GM19240 (cell line): ENCODE data around the gene ANXA6.
"Not testable (repeated sequence)": the region's sequence is repeated elsewhere in the genome, so short reads cannot be mapped to it uniquely, and the experiment has no call there.

ENCODE experiments used
- DNase-seq: peaks from one replicate; pipeline ENCODE4 v3.0.0; 2011; ENCODE audit warnings: low spot score; ENCODE audit not compliant: insufficient read length

The ANXA6 gene

DNA sequence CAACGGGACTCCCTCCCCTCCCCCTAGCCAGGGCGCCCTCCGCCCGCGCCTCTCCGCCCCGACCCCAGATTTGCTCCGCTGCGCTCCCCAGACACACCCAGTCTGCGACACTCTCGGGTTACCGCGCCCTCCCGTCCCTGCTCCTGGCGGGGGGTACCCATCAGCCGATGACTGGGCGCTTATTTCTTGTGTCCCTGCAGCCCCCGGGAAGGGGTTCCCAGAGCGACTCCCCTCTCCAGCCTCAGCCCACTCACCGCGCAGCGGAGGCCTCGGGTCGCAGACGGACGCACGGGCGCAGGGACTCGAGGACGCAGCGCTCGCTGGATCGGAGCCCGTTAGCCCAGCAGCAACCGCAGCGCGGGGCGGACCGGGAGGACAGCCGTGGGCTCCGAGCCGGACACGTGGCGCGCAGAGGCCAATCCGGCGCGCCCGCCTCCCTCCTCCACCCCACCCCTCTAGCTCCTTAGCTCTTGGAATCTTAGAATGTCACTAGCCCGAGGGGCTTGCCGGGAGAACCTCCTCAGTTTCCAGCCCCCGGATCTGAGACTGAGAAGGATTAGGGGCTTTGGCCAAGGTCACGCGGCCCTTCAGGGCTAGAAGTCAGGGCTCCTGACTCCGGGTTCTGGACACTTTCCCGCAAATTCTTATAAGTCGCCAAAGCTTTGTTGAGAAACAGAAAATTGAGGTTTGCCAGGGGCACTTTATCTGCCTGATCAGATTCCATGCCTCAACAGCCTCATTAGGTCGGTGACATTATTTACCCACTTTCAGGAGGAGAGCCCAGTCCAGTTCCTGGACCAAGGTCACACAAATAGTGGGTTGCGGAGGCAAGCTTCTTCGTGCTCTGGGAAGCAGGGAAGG is at the start of gene ANXA6:
ANXA6 (minus strand) TSS at position 354 of the 861 bp plus-strand sequence. CDS start 9,878 bp downstream, outside the sequence.
- no peak for DNase-seq

GRCh38 chr5:151205411-151205810 is 47.8 kb upstream of the ANXA6 start:
- DNase-seq = no peak

GRCh38 chr5:151204051-151204450 is 46.5 kb upstream of the ANXA6 start:
- no peak for DNase-seq

DNA sequence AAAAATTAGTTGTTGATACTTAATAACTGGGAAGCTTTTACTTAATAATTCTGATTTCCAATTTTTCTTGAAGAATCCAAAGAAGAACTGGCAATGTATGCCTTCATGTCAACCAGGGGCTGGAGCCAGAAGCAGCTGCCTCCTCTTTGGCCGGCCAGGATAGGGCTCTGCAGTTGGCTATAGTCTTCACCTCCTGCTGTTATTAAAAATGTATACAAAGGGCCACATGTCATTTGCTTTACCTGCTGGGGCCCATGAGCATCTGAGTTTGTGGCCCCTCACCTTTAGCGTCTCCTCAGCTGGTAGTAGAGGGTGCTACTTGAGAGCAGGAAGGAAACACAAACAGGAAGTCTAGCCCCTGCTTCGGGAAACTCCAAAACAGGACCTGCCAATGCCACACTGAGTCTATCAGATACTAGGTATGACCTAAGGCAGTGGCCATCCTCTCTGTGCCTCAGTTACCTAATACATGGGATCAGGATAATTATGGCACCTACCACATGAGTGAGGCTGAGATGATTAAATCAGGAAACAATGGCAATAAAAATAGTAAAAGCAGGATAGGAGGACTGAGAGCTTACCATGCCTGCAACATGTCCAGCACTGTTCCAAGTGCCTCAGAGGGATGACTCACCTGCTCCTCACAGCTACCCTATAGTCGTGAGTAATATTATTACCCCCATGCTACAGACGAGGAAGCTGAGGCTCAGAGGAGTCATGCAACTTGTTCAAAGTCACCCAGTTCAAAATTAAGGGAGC is 45.0 kb upstream of the ANXA6 start:
- DNase-seq = no peak

DNA sequence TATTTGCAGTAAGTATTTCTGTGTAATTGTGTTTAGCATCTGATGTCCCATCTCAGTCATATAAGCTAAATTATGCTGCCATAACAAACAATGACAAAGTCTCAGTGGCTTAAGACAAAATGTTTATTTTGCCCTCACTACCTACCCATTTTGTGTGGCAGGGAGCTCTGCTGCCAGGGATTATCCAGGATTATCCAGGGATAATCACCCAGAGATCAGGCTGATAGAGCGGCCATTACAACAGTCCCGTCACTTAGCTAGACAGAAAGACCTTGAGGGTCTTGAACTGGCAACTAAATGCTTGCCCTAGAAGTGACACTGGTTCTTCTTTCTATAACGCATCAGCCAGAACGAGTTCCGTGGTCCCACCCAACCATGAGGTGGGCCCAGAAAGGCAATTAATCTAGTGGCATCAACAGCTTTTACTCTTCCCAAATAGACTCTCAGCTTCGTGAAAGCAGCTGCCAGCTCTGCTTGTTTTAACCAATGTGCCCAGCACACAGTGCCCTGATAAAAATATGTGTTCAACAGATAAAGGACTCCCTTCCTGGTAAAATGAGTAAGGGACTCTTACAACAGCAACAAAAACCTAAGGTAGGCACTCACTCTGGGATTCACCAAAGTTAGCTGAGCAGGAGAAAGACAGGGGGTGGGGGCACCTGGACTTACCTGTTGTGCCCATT is 43.5 kb upstream of the ANXA6 start:
- DNase-seq = no peak

DNA sequence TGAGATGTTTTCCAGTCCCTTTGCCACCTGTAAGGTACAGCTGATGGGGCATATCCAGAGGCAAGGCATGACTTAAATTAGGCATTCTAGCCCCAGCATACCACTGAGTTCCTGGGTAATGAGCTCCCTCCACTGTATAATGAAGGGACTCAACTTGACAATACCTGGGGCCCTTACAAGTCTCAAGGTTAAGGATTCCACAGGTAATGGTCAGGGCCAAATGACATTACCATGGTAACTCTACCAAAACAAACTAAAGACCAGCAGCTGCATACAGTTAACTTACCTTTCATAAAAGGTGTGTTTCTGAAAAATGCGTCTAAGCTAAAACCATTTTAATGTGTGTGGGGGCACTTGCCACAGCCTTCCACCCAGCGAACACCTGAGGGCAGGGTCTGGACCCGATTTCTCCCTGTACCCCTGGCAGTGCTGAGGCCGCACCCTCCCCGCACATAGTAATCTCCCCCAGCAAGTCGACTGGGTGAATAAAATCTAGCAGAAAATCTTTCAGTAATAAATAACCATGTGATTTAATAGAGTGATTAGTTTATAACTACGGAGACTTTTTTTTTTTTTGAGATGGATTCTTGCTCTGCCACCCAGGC is 42.1 kb upstream of the ANXA6 start:
- no peak for DNase-seq

- no peak for DNase-seq
These were observed 41.3 kb upstream of the ANXA6 start for GRCh38 chr5:151198861-151199260.

DNA sequence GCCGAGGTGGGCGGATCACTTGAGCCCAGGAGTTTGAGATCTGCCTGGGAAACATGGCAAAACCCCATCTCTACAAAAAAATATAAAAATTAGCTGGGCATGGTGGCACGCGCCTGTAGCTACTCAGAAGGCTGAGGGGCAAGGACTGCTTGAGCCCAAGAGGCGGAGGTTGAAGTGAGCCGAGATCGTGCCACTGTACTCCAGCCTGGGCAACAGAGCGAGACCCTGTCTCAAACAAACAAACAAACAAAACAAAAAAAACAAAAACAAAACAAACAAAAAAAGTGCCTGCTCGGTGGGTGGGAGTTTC is 39.7 kb upstream of the ANXA6 start:
- not testable (repeated sequence) for DNase-seq

DNA sequence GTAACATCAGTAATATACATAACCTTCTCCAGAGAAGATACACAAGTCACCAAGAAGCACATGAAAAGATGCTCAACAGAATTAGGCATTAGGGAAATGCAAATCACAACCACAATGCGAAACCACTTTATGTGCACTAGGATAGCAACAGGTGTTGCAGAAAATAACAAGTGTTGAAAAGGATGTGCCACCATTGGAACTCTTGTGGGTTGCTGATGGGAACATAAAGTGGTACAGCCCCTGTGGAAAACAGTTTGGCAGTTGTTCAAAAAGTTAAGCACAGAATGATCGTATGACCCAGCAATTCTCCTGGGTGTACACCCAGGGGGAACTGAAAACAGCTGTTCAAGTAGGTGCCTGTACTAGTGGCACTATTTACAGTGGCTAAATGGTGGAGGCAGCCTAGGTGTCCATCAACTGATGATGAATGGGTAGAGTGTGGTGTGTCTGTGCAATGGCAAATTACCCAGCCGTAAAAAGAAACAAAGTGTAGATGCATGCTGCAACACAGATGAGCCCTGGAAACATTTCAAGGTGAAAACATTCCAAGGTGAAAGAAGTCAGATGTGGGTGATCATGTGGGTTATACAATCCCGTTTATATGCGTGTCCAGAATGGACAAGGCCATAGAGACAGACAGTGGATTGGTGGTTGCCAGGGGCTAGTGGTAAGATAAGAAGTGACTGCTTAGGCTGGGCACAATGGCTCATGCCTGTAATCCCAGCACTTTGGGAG is 39.1 kb upstream of the ANXA6 start:
- no peak for DNase-seq

GRCh38 chr5:151195622-151196021 is 38.0 kb upstream of the ANXA6 start:
- no peak for DNase-seq

DNA sequence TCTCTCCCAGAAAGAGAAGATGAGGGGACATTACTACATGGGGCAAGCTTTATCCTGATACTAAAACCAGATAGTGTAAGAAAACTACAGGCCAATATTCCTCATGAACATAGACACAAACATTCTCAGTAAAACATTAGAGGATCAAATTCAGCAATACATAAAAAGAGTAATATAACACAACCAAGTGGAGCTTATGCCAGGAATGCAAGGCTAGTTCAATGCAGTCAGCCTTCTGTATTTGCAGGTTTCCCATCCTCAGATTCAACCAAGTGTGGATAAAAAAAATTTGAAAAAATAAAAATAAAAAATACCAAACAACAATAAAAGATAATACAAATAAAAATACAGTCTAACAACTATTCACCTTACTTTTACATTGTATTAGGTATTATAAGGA is 35.0 kb upstream of the ANXA6 start:
- no peak for DNase-seq

DNA sequence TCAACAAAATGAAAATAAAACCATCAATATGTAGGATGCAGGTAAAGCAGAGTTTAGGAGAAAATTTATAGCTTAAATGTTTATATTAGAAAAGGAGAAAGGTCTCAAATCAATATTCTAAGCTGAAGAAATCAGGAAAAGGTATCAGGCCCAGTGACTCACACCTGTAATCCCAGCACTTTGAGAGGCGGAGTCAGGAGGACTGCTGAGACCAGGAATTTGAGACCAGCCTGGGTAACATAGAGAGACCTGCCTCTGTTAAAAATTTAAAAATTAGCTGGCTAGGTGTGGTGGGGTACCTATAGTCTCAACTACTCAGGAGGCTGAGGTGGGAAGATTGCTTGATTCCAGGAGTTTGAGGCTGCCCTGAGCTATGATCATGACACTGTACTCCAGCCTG is 34.1 kb upstream of the ANXA6 start:
- no peak for DNase-seq

GRCh38 chr5:151189151-151189550 is 31.6 kb upstream of the ANXA6 start:
- no peak for DNase-seq

GRCh38 chr5:151186538-151186937 is 29.0 kb upstream of the ANXA6 start:
- no peak for DNase-seq

DNA sequence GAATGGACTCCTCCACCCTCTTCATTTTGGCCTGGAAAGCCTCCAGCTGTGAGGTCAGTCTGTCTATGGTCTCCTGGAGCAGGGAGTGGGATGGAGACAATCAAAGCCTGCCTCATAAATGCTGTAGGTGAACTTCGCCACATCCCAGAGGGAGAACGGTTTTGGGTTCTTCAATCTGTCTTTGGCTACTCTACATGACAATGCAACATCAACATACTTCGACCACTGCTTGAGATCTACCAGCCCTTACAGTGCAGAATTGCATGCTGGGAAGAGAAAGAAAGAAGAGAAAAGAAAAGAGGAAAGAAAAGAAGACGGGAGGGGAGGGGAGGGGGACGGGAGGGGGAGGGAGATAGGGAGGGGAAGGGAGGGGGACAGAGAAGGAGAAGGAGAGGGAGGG is 28.5 kb upstream of the ANXA6 start:
- no peak for DNase-seq

DNA sequence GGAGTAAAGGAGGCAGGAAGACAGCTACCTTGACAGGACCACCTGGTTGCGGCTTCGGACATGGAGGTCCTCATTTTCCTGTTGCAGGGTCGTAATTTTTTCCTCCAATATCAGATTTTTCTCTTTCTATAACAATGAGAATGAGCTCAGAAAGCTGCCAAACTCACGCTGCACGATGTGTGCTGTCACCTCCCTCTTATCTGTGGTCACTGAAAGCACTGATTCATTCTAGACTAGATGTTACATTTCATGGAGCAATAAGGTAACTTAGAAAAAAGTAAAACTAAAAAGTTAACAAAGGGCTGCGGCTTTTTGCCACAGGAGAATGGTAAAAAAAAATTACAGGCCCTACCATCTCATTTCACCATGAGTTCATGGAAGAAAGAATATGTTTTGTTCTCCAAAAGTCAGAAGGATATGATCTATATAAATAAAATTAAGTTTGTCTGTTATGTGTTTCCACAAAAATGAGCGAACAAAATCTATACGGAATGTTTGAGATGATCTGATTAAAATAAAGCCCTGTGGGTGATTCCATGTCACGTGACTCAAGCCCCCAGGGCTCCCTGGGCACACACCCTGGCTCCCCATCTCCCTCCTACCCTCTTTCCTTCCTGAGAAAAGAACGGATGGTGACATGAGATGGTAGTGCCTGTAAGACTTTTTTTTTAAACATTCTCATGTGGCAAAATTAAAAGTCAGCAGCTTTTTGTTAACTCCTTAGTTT is 26.9 kb upstream of the ANXA6 start:
- no peak for DNase-seq

GRCh38 chr5:151183456-151184245 is 26.1 kb upstream of the ANXA6 start:
- no peak for DNase-seq

- no peak for DNase-seq
These were observed 25.4 kb upstream of the ANXA6 start for GRCh38 chr5:151182976-151183375.

GRCh38 chr5:151182524-151182900 is 24.9 kb upstream of the ANXA6 start:
- no peak for DNase-seq
